ENCODE results near the gene RBMS2.
A peak's percentile ranks its signal among the peaks of the same experiment; 100 is the strongest.

RBMS2 gene

GRCh38 chr12:56599797-56600196 lies 78.2 kb downstream of the RBMS2 start:
- DNase-seq (ENCODE audit: low read depth) = no peak

DNA sequence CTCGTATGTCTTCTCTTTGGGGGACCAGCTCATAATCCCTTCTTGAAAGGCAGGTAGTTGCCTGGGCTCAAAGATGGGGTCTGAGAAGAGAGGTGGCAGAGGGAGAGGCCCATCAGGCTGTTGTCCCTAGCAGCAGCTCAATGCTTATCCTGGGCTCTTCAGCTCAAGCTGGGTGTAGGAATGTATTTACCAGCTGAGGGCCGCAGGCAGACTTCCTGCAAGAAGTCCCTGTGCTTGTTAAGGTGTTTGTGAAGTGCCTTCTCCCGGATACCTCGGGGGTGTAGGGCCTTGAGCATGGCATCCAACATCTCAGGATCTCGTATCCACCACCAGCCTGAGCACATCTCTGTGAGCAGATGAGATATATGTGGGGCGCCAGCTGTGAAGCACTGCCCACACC lies 79.1 kb downstream of the RBMS2 start:
- no peak overlapping the region for H3K4me3 ChIP-seq (ENCODE audit: low read length)
- TF ChIP-seq CTCF (conservative IDR thresholded peaks at IDR 0.05; ENCODE audit: low read depth, low read length) = no peak
- DNase-seq (ENCODE audit: low read depth) = no peak

More at GRCh38 chr12:56599797-56600196, 78.2 kb downstream of the RBMS2 start:
- no peak overlapping the region for H3K4me3 ChIP-seq (ENCODE audit: low read length)
- TF ChIP-seq CTCF (conservative IDR thresholded peaks at IDR 0.05; ENCODE audit: low read depth, low read length) = no peak

- peak; percentile 34 for TF ChIP-seq CTCF (conservative IDR thresholded peaks at IDR 0.05; ENCODE audit: low read depth, low read length)
- DNase-seq (ENCODE audit: low read depth) = no peak
- no peak overlapping the region for H3K4me3 ChIP-seq (ENCODE audit: low read length)
These were observed 79.9 kb downstream of the RBMS2 start for GRCh38 chr12:56601503-56601902.

- DNase-seq (ENCODE audit: low read depth) = peak; percentile 65
- TF ChIP-seq CTCF (conservative IDR thresholded peaks at IDR 0.05; ENCODE audit: low read depth, low read length) = no peak
These were observed 80.6 kb downstream of the RBMS2 start for GRCh38 chr12:56602239-56602638.

GRCh38 chr12:56604355-56604754 lies 82.7 kb downstream of the RBMS2 start:
- DNase-seq (ENCODE audit: low read depth) = no peak
- H3K4me3 ChIP-seq (ENCODE audit: low read length) = no peak overlapping the region
- no peak for TF ChIP-seq CTCF (conservative IDR thresholded peaks at IDR 0.05; ENCODE audit: low read depth, low read length)

More at GRCh38 chr12:56602239-56602638, 80.6 kb downstream of the RBMS2 start:
- no peak overlapping the region for H3K4me3 ChIP-seq (ENCODE audit: low read length)

GRCh38 chr12:56614627-56615026 lies 93.0 kb downstream of the RBMS2 start:
- no peak overlapping the region for H3K4me3 ChIP-seq (ENCODE audit: low read length)
- DNase-seq (ENCODE audit: low read depth) = no peak
- no peak for TF ChIP-seq CTCF (conservative IDR thresholded peaks at IDR 0.05; ENCODE audit: low read depth, low read length)

- no peak for DNase-seq (ENCODE audit: low read depth)
- no peak overlapping the region for H3K4me3 ChIP-seq (ENCODE audit: low read length)
- no peak for TF ChIP-seq CTCF (conservative IDR thresholded peaks at IDR 0.05; ENCODE audit: low read depth, low read length)
These were observed 94.6 kb downstream of the RBMS2 start for GRCh38 chr12:56616244-56616643.

All from retinal pigment epithelial cell (primary cell).